GM03348 (cell line): ENCODE data around the gene PHKB.
"Not testable (repeated sequence)": the region's sequence is repeated elsewhere in the genome, so short reads cannot be mapped to it uniquely, and the experiment has no call there.

Source experiments
- DNase-seq: peaks from one replicate; pipeline ENCODE4 v3.0.0; 2012; ENCODE audit warnings: low spot score

Gene PHKB

GRCh38 chr16:47507701-47508100 lies 46.6 kb downstream of the PHKB start:
- no peak for DNase-seq

- no peak for DNase-seq
Observed at GRCh38 chr16:47511882-47512281, 50.8 kb downstream of the PHKB start.

- DNase-seq = no peak
Observed at GRCh38 chr16:47519037-47519436, 57.9 kb downstream of the PHKB start.

GRCh38 chr16:47519546-47519945 lies 58.4 kb downstream of the PHKB start:
- no peak for DNase-seq

- no peak for DNase-seq
Observed at GRCh38 chr16:47519996-47520679, 59.0 kb downstream of the PHKB start.

- no peak for DNase-seq
Observed at GRCh38 chr16:47523342-47524006, 62.3 kb downstream of the PHKB start.

- no peak for DNase-seq
Observed at GRCh38 chr16:47524007-47524405, 62.9 kb downstream of the PHKB start.

- no peak for DNase-seq
Observed at GRCh38 chr16:47528431-47528830, 67.3 kb downstream of the PHKB start.

GRCh38 chr16:47533744-47534292 lies 72.7 kb downstream of the PHKB start:
- DNase-seq = no peak

- DNase-seq = no peak
Observed at GRCh38 chr16:47538472-47538871, 77.3 kb downstream of the PHKB start.

GRCh38 chr16:47539707-47540670 lies 78.9 kb downstream of the PHKB start:
- DNase-seq = not testable (repeated sequence)

GRCh38 chr16:47541135-47541534 lies 80.0 kb downstream of the PHKB start:
- DNase-seq = not testable (repeated sequence)

- not testable (repeated sequence) for DNase-seq
Observed at GRCh38 chr16:47544255-47544654, 83.1 kb downstream of the PHKB start.

- not testable (repeated sequence) for DNase-seq
Observed at GRCh38 chr16:47551185-47551584, 90.1 kb downstream of the PHKB start.

- not testable (repeated sequence) for DNase-seq
Observed at GRCh38 chr16:47551767-47552166, 90.6 kb downstream of the PHKB start.

GRCh38 chr16:47553853-47554564 lies 92.9 kb downstream of the PHKB start:
- no peak for DNase-seq

GRCh38 chr16:47554587-47554986 lies 93.5 kb downstream of the PHKB start:
- DNase-seq = not testable (repeated sequence)

GRCh38 chr16:47561286-47561685 lies 100.2 kb downstream of the PHKB start:
- no peak for DNase-seq

- DNase-seq = no peak
Observed at GRCh38 chr16:47562366-47562765, 101.2 kb downstream of the PHKB start.

GRCh38 chr16:47565454-47565853 lies 104.3 kb downstream of the PHKB start:
- peak; percentile 54 for DNase-seq

GRCh38 chr16:47567321-47567720 lies 106.2 kb downstream of the PHKB start:
- DNase-seq = no peak

- DNase-seq = no peak
Observed at GRCh38 chr16:47568351-47568750, 107.2 kb downstream of the PHKB start.
